HepG2 (cell line): ENCODE results near the gene FGL2. TPM values are rescaled to one million over a fixed set of nuclear protein-coding genes. Genes with fewer than 3 reads are reported as not detected.

Source experiments
- ATAC-seq: fragments of 200-7000 bp; cut with Tn5 transposase; 3 replicates; pipeline ENCODE4 v1.9.1; 2020; ENCODE audit warnings: mild to moderate bottlenecking, moderate library complexity
- BruUV-seq: library from RNA; stranded (reverse); fragments of 400-500 nt; replicated peaks from 2 replicates; lab custom pipeline; 2021; lab: Mats Ljungman, UMichigan
- CTCF ChIA-PET: fragments of 300-600 bp; formaldehyde crosslinking; extraction: SDS; loops from one replicate; lab custom pipeline; 2021; ENCODE audit warnings: low total read pairs, inconsistent platforms, low intra/inter-chr PET ratio; lab: Yijun Ruan, JAX
- POLR2A ChIA-PET: fragments of 350-600 bp; sonication (Branson Sonifier 250); formaldehyde crosslinking; loops from one replicate; lab custom pipeline; 2020; ENCODE audit warnings: antibody characterized with exemption, inconsistent platforms; lab: Yijun Ruan, JAX
- DNase-seq: peaks from one replicate; pipeline ENCODE4 v3.0.0-alpha.2; 2015; ENCODE audit warnings: low spot score
- FAIRE-seq: peaks from 3 replicates; lab custom pipeline; 2011; peaks lifted over from hg19 to GRCh38; lab: Jason Lieb, UNC
- H2AFZ ChIP-seq: one replicate; pipeline ENCODE4 v1.6.1; 2011; ENCODE audit warnings: low read length, inconsistent platforms
- H3K27ac ChIP-seq: fragments of 300-600 bp; 3 replicates; pipeline ENCODE4 v1.8.0; 2011; ENCODE audit warnings: mixed run types, mild to moderate bottlenecking, mixed read lengths, low read length, inconsistent platforms; ENCODE audit not compliant: insufficient read depth; ENCODE audit errors: extremely low read length
- H3K27me3 ChIP-seq, 2 experiments: fragments of 200-600 bp in 1 of 2; 2 replicates in 1 of 2; 3 replicates in 1 of 2; pipeline versions ENCODE4 v1.6.0 to v1.8.0; 2011; ENCODE audit warnings: low read length in 2 of 2, mild to moderate bottlenecking in 2 of 2, moderate library complexity in 2 of 2, inconsistent platforms in 1 of 2; ENCODE audit not compliant: insufficient read depth in 2 of 2, control insufficient read depth in 1 of 2
- H3K36me3 ChIP-seq, 2 experiments: fragments of 200-600 bp in 1 of 2; replicated peaks in 1 of 2; 2 replicates in 1 of 2; 3 replicates in 1 of 2; pipeline versions ENCODE4 v1.5.1 to v1.8.0; 2011; ENCODE audit warnings: low read length in 2 of 2, inconsistent platforms in 1 of 2; ENCODE audit not compliant: insufficient read depth in 2 of 2, control insufficient read depth in 1 of 2
- H3K4me1 ChIP-seq: 2 replicates; pipeline ENCODE4 v1.5.1; 2012; ENCODE audit warnings: low read length, inconsistent platforms; ENCODE audit not compliant: insufficient read depth
- H3K4me2 ChIP-seq: 2 replicates; pipeline ENCODE4 v1.6.0; 2011; ENCODE audit warnings: low read depth, low read length, inconsistent platforms
- H3K4me3 ChIP-seq, 3 experiments: fragments of 200-600 bp in 1 of 3; sonication (generic), shearing (Covaris generic) in 1 of 3; replicated peaks in 1 of 3; 2 replicates each; pipeline ENCODE4 v1.5.1; 2011 to 2016; ENCODE audit warnings: low read length in 3 of 3, inconsistent platforms in 2 of 3, low read depth in 2 of 3, mild to moderate bottlenecking in 2 of 3, control low read depth in 1 of 3, mixed read lengths in 1 of 3; ENCODE audit not compliant: insufficient read depth in 1 of 3
- H3K79me2 ChIP-seq: one replicate; pipeline ENCODE4 v1.6.1; 2011; ENCODE audit warnings: low read length, inconsistent platforms; ENCODE audit not compliant: insufficient read depth
- H3K9ac ChIP-seq: 2 replicates; pipeline ENCODE4 v1.6.0; 2011; ENCODE audit warnings: mild to moderate bottlenecking, low read depth, low read length, inconsistent platforms; ENCODE audit not compliant: insufficient read depth
- H3K9me3 ChIP-seq: 2 replicates; pipeline ENCODE4 v1.5.1; 2012; ENCODE audit warnings: mild to moderate bottlenecking, low read length
- H4K20me1 ChIP-seq: 2 replicates; pipeline ENCODE4 v1.6.0; 2011; ENCODE audit warnings: inconsistent platforms, mild to moderate bottlenecking, low read length, moderate library complexity; ENCODE audit not compliant: insufficient read depth
- ADNP ChIP-seq: sonication (generic); formaldehyde crosslinking; IDR thresholded peaks from 2 replicates; pipeline ENCODE4 v1.4.0; 2020; ENCODE audit warnings: missing genetic modification reagents
- HHEX ChIP-seq: IDR thresholded peaks from 2 replicates; pipeline ENCODE4 v1.6.1; 2016; ENCODE audit warnings: control low read depth
- MAZ ChIP-seq, 2 experiments: sonication (generic) in 1 of 2; formaldehyde crosslinking in 1 of 2; IDR thresholded peaks; 2 replicates each; pipeline versions ENCODE4 v1.5.0 to v1.6.1; 2012 to 2020; ENCODE audit warnings: low read depth in 2 of 2, mild to moderate bottlenecking in 2 of 2, borderline replicate concordance in 1 of 2, improper control_type of control experiment in 1 of 2, low read length in 1 of 2, missing genetic modification reagents in 1 of 2, moderate library complexity in 1 of 2
- NR1H2 ChIP-seq: sonication (generic); formaldehyde crosslinking; IDR thresholded peaks from 2 replicates; pipeline ENCODE4 v1.8.1; 2022; ENCODE audit warnings: low read depth, missing genetic modification reagents, borderline replicate concordance
- RFXANK ChIP-seq: IDR thresholded peaks from 2 replicates; pipeline ENCODE4 v1.6.1; 2016
- TEAD3 ChIP-seq: optimal IDR thresholded peaks from 2 replicates; pipeline ENCODE3; 2016; ENCODE audit warnings: borderline replicate concordance
- TFDP2 ChIP-seq: sonication (generic); formaldehyde crosslinking; IDR thresholded peaks from 2 replicates; pipeline ENCODE4 v1.4.0; 2020; ENCODE audit warnings: missing genetic modification reagents
- ZBTB43 ChIP-seq: sonication (generic); formaldehyde crosslinking; conservative IDR thresholded peaks from 2 replicates; pipeline ENCODE4 v1.4.0; 2020; ENCODE audit warnings: missing genetic modification reagents
- ZFY ChIP-seq: sonication (generic); formaldehyde crosslinking; IDR thresholded peaks from 2 replicates; pipeline ENCODE4 v1.4.0; 2020; ENCODE audit warnings: missing genetic modification reagents
- ZNF576 ChIP-seq: sonication (generic); formaldehyde crosslinking; IDR thresholded peaks from 2 replicates; pipeline ENCODE4 v1.4.0; 2020; ENCODE audit warnings: mild to moderate bottlenecking, missing genetic modification reagents
- ZNF674 ChIP-seq: sonication (generic); formaldehyde crosslinking; IDR thresholded peaks from 2 replicates; pipeline ENCODE4 v1.5.0; 2020; ENCODE audit warnings: low read depth, mild to moderate bottlenecking, missing genetic modification reagents
- ZNF800 ChIP-seq: sonication (generic); formaldehyde crosslinking; IDR thresholded peaks from 2 replicates; pipeline ENCODE4 v1.4.0; 2020; ENCODE audit warnings: missing genetic modification reagents
- ZSCAN22 ChIP-seq: sonication (generic); formaldehyde crosslinking; IDR thresholded peaks from 2 replicates; pipeline ENCODE4 v1.4.0; 2020; ENCODE audit warnings: mild to moderate bottlenecking, missing genetic modification reagents
- ZXDC ChIP-seq: sonication (generic); formaldehyde crosslinking; IDR thresholded peaks from 2 replicates; pipeline ENCODE4 v1.5.0; 2020; ENCODE audit warnings: mild to moderate bottlenecking, missing genetic modification reagents
- in situ Hi-C: cut with HindIII; loops from 2 replicates; pipeline ENCODE4 v1.10.0; 2017; ENCODE audit warnings: low pct_unique_long_range_greater_than_20kb; ENCODE audit not compliant: extremely low pct_ligation_motif_present
- intact Hi-C: fragments of 100-400 bp; cut with micrococcal nuclease; formaldehyde crosslinking; loops from one replicate; pipeline ENCODE4 v1.10.0; 2022; ENCODE audit not compliant: unreplicated experiment
- polyA plus RNA-seq, 8 experiments: library from polyadenylated mRNA; depleted of rRNA in 3 of 8; stranded (reverse) in 7 of 8; unstranded in 1 of 8; fragments of >200 nt; fragmentation: Illumina TruSeq in 4 of 8; extraction: Trizol in 4 of 8; gene quantifications; 2 replicates each; pipeline versions ENCODE4 v1.2.1 to v1.2.3, GENCODE V29; 2011 to 2016; ENCODE audit warnings: low read depth in 4 of 8, missing spikeins in 1 of 8, mixed read lengths in 1 of 8; ENCODE audit not compliant: insufficient read depth in 1 of 8
- total RNA-seq, 5 experiments: library from RNA; depleted of rRNA; stranded (reverse); fragments of >200 nt; fragmentation: Illumina TruSeq; extraction: Trizol; gene quantifications; 2 replicates each; pipeline ENCODE4 v1.2.3, GENCODE V29; 2016; ENCODE audit warnings: low read depth in 1 of 5

FGL2 gene
- total and polyA plus RNA-seq, 2 of the 13 experiments (the other 11 are each of a cell fraction or from before 2014, with no cell fraction given) = 0.04 to 0.15 TPM

- Histone ChIP-seq H4K20me1 (no peaks in the 10 kb centered on the region), H3K4me1 (peaks cover 19% of the 10 kb centered on the region), H3K9me3 (no peaks in the 10 kb centered on the region), H3K4me2 (no peak overlapping the region), H3K9ac (no peak overlapping the region), H3K4me3 (no peak overlapping the region), H3K27me3 (no peaks in the 10 kb centered on the region), H3K79me2 (no peaks in the 10 kb centered on the region), H2AFZ (no peak overlapping the region), H3K27ac (no peak overlapping the region), H3K36me3 (no peaks in the 10 kb centered on the region)
- in situ Hi-C loops (no loop called here), intact Hi-C loops (no loop called here)
- FAIRE-seq = no peak
- POLR2A ChIA-PET = no interaction called here
- ATAC-seq = no peak
- no peak for DNase-seq
- CTCF ChIA-PET = no interaction called here
- BruUV-seq = no TSS peak
- TF ChIP-seq ZSCAN22 (CRISPR knock-in tag) (no peak), TEAD3 (CRISPR knock-in tag) (no peak), ZNF674 (no peak), RFXANK (no peak), ZFY (CRISPR knock-in tag) (no peak), ZXDC (CRISPR knock-in tag) (no peak), MAZ (IDR thresholded peaks at IDR 0.05; ENCODE audit: borderline replicate concordance, low read depth, low read length) (no peak), MAZ (CRISPR knock-in tag; IDR thresholded peaks at IDR 0.05; ENCODE audit: low read depth) (no peak), TFDP2 (CRISPR knock-in tag) (no peak), NR1H2 (CRISPR knock-in tag) (no peak), ADNP (no peak), ZNF800 (no peak), ZBTB43 (CRISPR knock-in tag) (no peak), ZNF576 (CRISPR knock-in tag) (no peak), HHEX (no peak)
These were observed 15.2 kb downstream of the FGL2 start for GRCh38 chr7:77184463-77184862.
